OCI-M1 (cell line): ENCODE results near the gene PAPOLA.

ENCODE experiments used
- DNase-seq: peaks from one replicate; lab custom pipeline; 2025; lab: John Stamatoyannopoulos, UW

PAPOLA gene

DNA sequence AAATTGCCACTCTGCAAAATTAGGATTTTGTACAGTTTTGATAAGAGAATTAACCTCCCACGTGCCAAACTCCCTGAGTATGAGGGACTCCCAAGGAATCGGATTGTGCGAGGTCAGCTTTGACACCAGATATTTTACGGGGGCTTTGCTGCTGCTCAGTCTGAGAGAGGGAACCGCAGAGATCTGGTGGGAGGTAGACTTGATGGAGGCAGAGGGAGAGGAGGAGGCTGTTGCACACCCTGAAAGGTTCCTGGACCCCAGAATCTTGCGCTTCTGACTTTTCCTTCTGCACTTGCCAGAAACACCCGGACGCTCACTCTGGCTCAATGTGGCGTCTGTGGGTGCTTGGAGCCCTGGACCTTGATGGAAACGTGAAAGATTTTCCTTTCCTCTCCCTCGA is 83.9 kb downstream of the PAPOLA start:
- no peak for DNase-seq

DNA sequence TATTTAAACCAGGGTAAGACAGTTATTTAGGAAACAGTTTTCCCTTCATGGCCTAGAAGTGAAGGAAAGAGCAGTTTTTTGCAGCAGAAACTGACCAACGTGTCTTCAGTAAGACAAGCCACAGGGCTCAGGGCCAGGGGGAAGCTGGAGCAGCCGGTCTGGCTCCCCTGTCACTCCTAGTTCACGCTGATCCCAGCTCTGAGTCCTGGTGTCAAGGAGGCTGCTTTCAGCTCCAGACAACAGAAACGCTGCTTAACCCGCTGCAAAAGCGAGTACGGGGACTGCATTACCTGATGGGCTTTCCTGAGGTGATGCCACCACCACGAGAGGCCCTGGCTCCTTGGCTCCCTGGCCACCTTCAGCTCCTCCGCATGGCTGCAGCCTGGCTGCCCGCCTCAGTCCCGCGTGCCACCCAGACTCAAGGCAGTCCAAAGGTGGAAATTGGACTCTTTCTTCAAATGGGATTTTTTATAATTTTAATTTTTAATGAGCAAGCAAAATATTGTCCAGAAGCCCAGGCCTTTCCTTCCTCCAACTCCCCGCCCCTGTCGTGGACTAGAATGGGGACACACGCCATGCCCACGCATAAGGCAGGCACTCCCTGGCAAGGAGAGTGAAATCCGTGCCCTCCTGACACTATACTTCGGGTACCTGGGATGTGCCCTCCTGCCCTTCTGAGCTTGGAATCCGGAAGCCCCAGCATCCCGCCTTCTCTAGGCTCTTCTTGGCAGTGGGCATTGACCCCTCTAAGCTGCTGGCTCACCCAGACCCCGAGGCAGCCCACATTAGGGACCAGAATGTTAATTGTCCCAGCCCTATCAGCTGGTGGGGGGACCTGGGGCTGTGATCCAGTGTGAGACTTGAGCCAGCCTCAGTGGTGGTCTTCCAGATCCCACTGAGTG is 85.0 kb downstream of the PAPOLA start:
- DNase-seq = no peak

GRCh38 chr14:96587823-96588385 is 85.7 kb downstream of the PAPOLA start:
- DNase-seq = no peak

DNA sequence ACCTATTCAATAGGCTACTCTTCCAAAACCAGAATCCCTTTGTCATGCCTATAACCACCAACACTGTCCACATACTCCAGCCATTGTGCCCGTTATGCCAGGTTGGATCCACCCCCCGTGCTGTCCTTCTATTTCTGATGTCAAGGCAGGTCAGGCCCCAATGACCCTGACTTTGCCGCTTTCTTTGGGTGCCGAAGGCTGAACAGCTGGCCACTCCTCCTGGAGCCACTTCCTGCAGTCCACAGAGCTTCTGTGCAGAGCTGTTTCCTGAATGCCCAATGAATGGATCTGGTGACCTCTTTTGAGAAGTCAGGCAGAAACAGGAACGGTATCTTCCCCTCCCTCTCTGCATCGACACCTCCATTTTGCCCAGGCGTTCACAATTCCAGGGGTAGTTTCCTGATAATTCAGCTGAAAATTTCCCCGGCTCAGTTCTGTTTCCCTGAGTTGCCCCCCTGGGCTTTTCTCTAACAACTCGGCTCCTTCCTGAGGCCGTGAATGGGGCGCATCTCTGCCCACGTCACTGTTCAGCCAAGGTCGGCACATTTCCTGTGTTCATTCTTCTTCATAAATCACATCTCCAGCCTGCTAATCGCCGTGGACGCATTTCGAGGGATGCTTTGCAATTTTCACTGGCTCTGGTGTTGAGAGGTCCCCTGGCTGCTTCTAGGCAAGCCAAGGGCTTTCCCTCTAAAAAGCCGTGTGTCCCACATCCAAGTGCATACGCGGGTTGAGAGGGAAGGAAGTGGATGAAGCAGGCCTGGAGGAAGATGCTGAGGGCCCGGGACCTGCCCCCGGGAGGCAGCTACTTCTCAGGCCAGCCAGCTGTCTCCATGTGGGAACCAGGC is 86.5 kb downstream of the PAPOLA start:
- DNase-seq = no peak

DNA sequence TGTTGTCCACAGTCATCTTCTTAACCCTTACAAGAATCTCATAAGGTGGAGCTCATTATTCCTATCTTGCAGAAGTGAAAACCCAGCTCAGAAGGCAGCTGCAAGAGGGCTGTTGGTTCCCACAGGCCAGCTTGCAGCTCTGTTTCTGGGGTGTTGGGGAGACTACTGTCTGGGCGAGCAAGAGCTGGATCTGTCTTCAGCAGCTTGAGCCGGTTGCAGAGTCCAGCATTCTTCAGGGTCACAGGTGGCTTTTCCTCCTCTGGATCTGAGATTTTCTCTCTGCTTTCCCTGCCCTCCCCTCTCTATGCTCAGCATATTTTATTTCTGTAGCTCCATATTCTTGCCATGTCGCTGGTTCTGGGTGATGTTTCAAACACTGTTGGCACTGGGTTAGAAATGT is 87.4 kb downstream of the PAPOLA start:
- DNase-seq = no peak

GRCh38 chr14:96590190-96590864 is 88.1 kb downstream of the PAPOLA start:
- no peak for DNase-seq

GRCh38 chr14:96592591-96593386 is 90.6 kb downstream of the PAPOLA start:
- peak; percentile 15 for DNase-seq

DNA sequence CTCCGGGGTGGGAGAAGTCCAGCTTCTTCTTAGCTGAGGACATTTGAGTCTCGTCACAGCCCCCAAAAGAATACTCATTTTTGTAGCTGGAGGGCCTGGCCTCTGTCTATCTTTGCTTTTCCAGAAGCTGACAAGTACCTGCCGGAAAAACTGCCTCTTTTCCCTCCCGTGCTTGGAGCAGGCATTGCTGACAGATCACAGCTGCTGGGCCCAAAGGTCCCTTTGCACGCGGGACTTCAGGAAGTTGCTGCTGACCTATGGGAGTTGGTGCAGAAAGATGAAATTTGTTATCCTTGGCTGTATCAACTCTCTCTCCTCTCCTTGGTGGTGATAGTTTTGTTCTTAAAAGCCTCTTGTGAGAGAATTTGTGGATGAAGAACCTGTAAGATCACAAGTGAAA is 92.8 kb downstream of the PAPOLA start:
- no peak for DNase-seq

- no peak for DNase-seq
Observed at GRCh38 chr14:96597680-96598079, 95.5 kb downstream of the PAPOLA start.

DNA sequence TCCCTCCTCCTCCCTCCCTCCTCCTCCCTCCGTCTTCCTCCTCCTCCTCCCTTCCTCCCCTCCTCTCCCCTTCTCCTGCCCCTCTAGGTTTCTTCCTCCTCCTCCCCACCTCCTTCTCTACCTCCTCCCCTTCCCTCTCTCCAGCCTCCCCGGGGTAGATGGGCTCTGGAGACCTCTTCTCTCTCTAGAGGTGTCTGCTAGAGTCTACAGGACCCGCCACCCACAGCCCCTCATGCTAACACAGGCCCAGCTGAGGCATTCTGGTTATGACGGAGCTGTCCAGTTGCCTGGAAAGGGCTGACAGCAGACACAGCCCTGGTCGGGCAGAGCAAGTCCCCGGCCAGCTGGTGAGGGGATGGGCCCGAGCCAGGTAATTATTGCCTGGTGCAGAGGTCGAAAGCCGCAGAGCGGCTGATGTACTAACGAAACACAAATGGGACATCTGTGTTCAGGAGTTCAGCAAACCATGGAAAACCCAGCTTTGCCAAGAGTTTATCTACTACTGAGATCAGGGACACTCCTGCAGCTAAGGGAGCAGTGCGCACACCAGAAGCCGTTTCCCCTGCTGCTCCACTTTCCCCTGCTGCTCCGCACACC is 96.2 kb downstream of the PAPOLA start:
- no peak for DNase-seq

DNA sequence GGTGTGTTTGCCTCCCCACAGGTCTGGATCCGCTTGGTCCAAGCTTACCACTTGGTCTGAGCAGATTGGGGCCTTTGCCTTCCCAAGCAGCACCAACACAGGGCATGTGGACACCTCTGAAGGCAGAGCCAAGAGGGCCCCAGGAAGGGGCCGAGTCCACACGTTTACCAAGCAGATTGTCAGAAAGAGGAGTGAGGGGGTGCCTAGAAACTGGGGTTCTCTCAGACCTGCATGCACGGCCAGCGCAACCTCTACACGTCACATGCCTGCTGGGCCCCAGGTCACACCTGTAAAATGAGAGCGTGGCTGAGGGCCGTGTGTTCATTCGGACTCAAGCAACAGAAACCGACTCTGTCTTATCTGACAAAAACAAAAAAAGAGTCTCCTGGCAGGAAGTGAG is 96.9 kb downstream of the PAPOLA start:
- no peak for DNase-seq

DNA sequence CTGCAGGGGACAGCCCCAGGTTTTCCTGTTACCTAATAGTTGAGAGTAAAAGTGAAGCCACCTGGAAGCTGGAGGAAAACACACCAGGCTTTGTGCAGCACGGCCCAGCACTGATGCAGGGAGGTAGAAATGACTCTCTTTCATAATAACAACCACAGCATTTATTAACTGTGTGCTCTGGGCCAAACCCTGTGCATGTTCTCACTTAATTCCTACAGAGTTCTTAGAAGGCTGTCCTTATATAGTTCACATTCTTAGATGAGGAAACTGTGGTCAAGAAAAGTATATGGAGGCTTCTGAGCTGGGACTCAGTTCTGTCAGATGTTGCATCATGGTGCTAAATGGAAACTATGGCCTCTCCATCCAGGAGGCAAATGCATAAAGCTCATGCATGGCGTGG is 100.0 kb downstream of the PAPOLA start:
- peak; percentile 31 for DNase-seq

- DNase-seq = no peak
Observed at GRCh38 chr14:96603350-96604255, 101.4 kb downstream of the PAPOLA start.

- no peak for DNase-seq
Observed at GRCh38 chr14:96614481-96614881, 112.3 kb downstream of the PAPOLA start.

DNA sequence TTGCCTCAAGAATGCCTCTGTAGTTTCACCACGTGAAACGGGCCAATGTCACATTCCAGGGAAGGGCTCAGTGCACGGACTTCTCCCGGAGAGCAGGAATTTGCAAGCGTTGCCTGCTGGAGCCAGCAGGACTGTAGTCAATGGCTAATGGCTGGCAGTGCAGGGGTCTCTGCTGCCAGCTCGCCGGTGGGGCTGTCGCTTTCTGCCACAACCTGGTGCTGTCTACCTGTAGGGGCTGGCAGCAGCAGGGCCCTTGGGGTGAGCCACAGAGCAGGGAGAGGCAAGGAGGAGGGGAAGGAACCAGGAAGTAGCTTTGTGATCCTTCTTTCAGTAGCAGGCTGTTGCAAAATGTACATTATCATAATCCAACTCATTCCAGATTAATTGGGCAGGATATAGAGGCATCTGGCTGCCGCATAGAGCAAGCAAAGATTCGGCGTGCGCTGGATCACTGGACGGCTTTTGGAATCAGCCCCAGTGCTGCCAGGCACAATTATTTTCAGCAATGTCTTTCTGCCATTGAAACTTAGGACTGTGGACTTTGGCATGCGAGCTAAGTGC is 114.1 kb downstream of the PAPOLA start:
- no peak for DNase-seq
